ENCODE measurements around the gene CREBBP.

Gene CREBBP

DNA sequence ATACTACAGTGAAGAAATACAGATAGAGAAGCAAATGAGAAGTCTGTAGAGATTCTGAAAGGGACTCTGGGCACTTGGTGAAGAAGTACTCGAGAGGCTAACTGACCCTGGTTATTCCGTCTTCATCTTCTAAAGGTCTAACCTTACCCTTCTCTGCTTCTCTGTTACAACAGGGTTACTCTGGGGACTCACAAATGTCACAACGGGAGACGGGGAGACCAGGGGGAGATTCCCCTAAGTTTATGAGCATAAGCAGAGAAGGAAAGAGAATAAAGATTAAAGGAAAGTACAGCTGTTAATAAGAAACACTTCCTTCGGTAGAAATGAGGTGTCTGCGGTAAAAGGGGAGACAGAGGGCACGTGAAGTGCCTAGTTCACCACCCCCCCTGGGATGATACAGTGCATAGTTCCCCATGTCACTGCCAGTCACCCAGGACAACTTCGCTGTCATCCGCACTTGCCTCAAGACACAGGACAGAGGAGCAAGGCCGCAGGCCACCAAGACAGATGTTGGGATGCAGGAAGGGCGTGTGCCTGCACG, 88.0 kb downstream of the CREBBP start:
- DNase-seq = no peak

DNA sequence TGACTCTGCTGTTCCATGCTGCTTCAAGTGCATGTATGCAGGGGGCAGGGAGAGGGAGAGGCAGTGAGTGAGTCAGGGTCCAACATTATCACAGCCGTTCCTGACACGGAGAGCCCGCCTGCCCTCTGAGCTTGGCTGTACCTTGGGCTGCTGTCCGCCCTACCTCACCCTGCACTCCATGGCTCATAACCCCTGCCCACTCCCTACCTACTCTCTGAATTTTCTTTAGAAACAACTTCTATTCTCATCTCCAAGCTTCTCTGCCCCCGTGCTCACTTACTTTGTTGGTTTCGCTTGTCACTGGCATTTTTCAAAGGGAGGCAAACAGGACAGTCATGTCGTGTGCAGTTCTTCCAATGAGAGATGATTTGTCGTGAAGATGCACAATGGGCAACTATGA, 88.8 kb downstream of the CREBBP start:
- no peak for DNase-seq

DNA sequence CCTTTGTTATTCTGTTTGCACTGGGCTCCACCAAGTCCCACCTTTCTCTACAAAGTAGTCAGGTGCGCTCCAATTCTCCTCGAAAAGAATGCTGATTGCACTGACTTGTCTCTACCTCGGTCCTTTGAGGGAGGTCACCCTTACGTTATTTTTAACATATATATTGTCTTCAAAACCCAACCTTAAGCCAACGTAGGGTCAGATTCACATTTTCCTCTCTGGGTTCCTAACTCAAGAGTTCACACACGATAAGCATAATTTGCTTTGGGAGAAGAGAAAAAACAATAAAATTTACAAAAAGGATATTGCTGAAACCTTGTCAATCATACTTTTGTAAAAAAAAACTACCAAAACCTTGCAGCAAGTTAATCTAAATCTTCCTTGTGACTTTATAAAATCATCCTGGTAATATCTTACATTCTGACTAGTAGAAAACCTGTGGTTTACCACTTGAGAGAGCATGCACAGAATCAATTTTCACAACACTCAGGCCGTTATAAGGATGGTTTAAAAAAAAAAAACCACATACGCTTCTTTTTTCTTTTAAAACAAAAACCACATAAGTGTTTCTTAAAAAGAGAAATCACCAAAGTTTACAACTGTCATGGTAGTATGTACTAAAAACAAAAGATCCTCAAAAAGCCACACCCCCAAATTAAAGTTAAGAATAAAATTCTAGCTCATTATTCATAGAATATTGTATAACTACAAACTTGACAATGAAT, 91.0 kb downstream of the CREBBP start:
- peak; percentile 62 for DNase-seq

DNA sequence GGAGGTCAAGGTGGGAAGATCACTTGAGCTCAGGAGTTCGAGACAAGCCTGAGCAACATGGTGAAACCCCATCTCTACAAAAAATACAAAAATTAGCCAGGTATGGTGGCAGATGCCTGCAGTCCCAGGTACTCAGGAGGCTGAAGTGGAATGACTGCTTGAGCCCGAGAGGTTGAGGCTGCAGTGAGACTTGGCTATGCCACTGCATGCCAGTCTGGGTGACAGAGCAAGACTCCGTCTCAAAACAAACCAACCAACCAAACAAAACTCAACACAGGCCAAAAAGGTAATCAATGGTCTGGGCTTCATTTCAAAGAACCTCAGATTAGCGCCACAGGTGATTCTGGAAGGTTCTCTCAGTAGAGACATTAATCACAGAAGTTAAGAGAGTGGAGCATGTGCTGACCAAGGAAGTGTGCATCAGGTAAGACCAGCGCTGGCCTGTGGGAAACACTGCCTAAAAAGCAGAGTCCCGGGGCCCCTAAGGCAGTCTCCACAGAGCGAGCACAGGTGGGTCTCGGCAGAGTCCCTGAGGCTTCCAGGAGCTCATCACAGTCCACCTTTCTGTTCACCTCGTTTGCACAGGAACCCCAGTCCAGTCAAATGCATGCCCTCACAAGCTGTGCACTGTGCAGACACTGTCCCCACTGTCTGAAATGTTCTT, 91.7 kb downstream of the CREBBP start:
- no peak for DNase-seq

DNA sequence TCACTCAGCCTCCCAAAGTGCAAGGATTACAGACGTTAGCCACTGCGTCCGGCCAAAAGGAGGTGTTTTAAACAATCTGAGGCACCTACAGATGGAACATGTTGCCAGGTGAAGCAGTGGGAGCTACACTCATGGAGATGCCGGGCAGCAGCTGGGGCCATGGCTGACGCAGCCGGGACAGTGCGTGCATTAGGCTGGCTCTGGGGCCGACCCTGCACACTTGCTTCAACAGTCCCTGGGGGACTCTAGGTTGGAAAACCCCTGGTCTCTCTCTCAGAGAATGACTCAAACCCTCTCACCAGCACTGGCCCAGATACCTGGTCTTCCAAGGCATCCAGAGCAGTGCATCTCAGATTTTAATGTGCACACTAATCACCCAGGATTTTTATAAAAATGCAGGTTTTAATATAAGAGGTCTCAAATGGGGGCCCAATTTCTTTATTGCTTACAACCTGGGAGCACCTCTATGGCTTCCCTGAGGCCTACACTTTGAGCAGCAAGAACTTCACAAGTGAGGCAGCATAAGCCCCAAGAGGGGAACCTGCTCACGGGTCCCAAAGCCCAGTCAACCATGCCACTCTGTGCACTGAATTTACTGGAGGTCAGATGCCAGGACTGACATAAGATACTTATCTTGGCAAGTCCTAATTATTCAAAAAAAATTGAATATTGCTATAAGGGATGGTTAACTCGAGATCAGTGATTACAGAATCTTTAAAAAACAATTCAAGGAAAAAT, 92.4 kb downstream of the CREBBP start:
- DNase-seq = no peak

DNA sequence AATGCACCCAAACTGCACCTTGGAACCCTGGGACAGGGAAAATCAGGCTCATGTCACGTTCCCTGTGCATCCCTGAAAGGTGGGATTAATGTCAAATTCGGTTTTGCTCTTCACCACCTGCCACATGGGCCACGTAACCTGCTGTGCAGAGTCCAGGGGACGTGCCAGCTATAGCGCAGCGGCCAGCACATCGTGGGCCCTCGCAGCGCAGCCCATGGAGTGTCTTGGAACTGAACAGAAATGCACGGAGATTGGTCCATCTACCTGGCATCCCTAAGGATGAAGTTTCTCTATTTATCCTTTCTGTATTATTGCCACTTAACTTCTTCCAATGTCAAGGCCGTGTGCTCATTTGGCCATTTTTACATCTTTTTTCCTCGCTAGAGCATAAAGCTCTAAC, 95.1 kb downstream of the CREBBP start:
- DNase-seq = no peak

DNA sequence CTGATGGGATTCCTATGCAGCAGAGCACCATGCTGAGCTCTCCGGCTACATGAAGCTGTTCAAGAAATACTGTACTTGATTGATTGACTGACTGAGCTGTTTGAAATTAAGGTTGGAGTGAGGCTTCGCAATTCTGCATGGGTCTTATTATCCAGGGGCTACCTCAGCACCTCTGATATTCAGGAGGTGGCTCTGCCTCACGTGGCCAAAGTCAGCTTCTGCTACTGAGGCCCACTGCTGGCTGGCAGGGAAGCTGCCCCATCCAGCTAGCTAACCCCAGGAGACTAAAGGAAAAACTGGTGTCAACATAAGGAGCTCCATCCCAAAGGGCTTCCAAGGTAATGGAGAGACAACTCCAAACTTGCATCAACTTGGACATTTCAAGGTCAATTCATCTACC, 97.0 kb downstream of the CREBBP start:
- no peak for DNase-seq

DNA sequence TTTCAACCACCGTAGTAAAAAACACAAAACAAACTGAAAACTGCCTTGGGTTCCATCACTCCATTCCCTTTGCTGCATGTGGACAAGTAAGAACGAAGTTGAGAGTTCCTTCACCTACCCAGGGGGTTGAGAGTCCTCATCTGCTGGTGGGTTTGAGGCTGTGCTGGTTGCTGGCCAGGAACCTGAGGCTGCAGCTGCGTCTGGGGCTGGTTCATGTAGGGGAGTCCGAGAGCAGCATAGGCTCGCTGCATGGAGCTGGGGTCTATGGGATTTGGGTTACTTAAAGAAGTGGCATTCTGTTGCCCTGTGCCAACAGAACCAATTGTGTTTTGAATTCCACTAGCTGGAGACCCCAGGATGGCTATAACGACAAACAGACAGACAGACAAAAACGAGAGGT, 97.9 kb downstream of the CREBBP start:
- DNase-seq = no peak

DNA sequence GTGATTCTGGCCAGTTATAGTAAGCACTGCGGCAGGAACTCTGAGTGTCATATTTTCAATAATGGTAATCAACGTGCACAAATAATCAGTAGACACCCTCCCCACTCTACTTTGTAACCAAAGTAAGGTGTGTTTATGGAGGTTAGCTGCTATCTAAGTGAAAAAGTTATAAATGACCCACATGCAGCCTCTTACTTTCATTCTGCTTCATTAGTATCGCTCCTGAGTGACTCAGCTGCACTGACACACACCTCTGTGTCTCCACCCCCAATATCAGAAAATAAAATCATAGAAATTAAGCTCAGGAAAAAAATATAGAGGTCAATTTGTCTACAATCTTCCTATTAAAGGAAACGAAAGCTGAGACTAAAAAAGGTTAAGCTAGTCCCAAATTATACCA, 99.1 kb downstream of the CREBBP start:
- DNase-seq = no peak

DNA sequence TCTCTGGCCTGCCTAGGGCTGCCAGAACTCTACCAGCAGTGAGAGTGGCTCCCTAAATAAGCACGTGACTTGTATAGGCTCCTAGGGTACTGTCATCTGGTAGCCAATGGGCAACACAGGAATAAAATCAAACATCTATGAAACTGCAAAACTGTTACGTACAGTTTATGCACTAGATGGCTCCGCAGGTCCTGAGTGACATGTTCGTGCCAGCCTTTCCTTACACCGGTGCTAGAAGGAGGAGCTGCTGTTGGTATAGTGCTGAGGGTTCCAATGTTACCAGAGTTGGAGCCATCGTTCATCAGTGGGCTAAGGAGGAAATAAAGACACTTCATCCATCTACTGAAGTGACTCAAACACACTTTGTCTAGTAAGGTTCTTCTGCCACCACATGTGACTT, 99.9 kb downstream of the CREBBP start:
- peak; percentile 13 for DNase-seq

DNA sequence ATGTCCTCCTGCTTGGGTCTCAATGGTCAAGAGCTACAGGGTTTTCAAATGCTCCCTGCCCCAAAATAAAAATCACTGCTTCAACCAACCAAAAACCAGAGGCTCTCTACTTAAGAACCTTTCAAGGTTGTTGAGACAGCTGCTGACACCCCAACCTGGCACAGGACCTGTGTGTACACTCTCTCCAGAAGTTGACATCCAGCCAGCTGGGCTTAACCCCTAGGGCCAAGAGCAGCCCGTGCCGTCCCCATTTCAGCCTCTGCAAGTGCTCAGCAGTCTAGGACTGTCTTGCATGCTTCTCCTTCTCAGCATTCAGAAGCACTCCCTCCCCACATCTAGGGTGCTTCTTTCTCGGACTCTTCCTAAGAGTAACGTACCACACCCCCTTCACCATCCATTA, 104.2 kb downstream of the CREBBP start:
- DNase-seq = no peak

DNA sequence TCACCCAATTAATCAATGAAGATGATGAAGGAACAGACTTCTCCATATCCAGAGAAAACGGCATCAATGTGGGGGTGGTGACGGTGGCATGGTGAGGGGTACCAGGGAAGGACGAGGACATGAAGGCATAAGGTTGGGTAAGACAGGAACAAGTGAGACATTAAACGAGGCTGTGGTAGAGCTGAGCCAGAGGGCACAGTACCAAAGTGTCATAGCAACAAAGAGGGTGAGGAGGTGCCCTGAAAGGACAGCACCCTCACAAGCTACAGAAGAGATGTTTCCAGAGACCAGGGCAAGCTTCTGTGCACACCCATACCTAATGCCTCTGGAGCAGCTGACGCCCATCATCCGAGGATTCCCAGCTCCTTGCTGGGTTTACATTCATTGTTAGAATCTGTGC, 105.7 kb downstream of the CREBBP start:
- no peak for DNase-seq

DNA sequence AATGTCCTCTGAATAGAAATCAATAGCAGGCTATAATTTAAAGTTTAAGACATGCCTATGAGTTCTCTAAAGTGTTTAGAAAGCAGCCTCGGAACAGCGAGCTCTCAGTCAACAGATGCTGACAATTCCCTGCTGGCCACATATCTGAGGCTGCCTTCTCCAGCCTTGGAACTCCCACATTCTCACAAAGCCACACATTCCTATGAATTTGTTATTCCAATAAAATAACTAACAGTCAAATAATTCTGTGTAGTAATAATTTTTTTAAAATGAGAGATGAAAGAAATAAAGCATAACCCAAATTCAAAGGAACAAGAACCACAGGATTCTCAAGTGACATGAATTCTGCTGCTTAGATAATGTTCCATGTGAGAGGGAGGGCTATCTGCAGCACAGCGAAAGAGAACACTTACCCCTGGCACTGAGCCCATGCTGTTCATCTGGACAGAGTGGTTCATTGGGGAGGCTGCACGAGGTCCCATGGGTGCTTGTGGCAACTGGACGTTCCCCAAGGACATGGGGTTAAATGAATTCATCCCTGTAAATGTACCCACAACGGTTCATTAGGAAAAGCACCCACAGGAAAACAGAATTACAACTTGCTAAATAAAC, 106.3 kb downstream of the CREBBP start:
- no peak for DNase-seq

DNA sequence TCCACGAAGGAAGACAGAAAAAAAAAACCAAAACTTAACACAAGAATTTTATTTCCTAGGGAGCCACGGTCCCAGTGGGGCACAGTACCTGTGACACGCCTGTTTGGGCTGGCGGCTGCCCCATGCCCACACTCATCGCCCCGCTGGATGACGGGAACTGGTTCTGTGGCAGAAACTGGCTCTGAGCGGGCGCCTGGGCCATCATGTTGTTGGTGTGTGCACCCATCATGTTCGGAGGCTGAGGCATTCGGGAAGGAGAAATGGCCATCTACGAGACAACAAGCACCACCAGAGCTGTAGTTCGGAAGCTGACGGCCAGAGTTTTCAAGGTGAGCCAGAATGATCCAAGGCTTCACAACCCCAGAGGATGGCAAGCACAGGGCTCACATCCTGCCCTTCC, 106.8 kb downstream of the CREBBP start:
- no peak for DNase-seq

DNA sequence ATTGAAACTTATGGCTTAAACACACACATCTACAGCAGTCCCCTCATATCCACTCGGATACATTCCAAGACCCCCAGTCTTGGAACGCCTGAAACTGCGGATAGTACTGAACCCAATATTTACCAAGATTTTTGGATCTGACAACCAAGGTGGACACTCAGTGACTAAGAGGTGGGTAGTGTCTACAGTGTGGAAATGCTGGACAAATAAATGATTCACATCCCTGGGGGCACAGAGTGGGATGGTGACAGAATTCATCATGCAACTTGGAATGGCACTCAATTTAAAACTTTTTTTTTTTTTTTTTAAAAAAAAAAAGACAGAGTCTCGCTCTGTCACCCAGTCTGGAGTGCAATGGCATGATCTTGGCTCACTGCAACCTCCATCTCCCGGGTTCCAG, 109.0 kb downstream of the CREBBP start:
- no peak for DNase-seq

DNA sequence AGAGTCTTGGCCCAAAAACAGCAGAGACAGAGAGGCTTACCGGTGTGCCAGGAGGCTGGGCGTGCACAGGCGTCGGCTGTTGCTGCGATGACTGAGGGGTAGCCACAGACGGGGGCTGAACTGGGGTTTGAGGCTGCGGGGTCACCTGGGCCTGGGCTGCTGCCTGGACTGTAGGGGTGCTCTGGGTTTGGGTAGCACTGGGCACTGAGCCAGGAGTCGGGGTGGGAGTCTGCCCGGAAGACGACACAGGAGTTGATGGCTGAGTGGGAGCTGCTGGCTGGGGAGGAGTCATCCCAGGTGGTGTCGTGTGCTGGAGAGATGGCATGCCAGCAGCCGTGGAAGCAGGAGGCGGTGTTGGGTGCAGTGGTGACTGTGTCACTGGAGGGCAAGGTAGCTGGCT, 110.0 kb downstream of the CREBBP start:
- DNase-seq = no peak

DNA sequence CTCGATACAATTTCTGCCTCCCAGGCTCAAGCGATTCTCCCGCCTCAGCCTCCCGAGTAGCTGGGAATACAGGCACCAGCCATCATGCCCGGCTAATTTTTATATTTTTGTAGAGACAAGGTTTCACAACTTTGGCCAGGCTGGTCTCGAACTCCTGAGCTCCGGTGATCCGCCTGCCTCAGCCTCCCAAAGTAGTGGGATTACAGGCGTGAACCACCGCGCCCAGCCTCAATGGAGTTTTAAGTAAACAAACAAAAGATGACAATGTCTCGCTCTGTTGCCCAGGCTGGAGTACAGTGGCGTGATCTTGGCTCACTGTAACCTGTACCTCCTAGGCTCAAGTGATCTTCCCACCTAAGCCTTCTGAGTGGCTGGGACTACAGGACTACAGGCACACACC, 110.6 kb downstream of the CREBBP start:
- DNase-seq = no peak

DNA sequence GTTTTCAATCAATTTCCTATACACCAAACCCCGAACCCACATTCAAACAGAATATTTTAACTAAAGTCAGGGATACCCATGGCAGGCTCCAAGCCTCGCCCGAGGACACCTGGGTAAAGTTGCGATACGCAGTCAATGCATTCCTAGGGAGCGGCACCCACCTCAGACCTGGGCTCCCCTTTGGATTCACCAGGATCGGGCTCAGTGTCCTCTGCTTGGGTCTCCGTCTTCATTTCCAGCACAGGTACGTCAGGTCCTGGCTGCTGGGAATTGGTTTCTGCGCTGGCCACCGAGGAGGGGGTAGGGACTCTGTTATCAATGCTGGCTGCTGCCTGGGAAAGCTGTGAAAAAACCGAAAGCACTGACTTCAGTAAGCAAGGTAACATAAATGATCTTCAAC, 111.5 kb downstream of the CREBBP start:
- DNase-seq = no peak

DNA sequence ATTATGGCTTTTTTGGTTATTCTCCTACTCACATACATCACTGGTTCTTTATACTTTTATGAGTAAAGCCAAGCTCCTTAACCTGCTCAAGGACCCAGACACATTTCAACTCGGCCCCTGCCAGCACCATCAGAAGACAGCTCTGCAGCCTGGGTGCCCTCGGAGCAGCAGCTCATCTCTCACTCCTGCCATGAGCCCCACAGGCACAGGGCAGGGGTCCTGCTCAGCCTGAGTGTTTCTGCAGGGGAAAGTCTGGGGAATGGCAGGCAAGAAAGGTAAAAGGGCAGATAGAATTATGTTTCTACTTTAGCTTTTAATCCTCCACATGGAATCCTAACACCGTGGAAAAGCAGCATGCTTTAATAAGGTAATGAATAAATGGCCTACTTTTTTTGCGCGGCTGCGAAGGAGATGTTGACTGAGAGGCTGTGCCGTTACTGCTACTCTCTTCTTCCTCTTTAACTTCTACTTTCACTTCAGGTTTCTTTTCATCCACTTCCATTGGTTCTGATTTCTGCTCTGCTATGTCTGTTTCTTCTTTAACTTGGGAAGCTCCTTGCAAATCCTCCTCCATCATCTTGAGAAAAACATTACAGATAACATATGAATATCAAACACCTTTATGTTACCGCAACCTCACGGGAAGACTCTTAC, 113.1 kb downstream of the CREBBP start:
- no peak for DNase-seq

DNA sequence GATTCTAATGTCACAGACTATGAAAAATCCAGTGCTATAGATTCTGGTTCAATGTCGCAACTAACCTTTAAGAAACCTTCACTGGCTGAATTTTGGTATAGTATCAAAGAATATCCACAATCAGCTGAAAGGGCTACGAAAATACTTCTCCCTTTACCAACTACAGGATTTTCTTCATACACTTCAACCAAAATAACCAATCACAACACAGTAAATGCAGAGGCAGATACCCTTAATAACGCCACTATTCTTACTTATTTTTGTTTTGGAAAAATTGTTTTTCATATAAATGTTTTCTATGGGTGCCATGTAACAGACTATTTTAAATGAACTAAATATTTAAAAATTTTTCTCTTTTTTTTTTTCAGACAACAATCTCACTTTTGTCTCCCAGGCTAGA, 114.3 kb downstream of the CREBBP start:
- no peak for DNase-seq

DNA sequence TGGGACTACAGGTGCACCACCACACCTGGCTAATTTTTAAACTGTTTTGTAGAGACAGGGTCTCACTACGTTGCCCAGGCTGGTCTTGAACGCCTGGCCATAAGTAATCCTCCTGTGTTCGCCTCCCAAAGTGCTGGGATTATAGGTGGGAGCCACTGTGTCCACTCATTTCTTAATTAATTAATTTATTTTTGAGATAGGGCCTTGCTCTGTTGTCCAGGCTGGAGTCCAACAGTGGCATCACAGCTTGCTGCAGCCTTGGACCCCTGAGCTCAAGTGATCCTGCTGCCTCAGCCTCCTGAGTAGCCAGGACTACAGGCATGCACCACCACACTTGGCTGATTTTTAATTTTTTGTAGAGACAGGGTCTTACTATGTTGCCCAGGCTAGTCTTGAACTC, 116.1 kb downstream of the CREBBP start:
- DNase-seq = no peak

DNA sequence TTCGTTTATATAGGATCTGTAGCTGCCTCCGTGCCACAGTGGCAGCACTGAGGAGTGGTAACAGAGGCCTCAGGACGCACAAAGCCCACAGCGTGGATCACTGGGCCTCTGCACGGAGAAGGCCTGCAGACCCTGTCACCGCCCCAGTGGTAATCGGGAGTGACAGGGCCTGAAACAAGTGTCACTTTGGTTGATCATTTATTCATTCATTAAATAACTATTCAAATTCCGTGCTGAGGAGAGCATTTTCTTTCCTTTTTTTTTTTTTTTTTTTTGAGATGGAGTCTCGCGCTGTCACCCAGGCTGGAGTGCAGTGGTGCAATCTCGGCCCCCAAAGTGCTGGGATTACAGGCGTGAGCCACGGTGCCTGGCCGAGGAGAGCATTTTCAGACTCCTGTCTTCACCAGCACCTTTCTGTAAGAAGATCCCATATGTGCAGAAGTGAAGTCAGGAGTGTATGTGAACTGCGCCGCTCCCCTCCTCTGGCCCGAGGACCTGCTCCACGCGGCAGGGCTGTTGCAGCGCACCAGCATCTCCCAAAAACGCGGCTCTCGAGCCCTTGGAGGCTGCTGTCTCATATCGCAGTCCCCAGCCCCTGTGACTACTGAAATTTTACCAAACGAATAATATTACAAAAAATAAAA, 118.3 kb downstream of the CREBBP start:
- no peak for DNase-seq
